NCI-H187 (cell line): ENCODE results near the gene KCNAB1.
"Not testable (repeated sequence)": the region's sequence is repeated elsewhere in the genome, so short reads cannot be mapped to it uniquely, and the experiment has no call there.

Experiments used
- DNase-seq, 2 experiments: peaks; one replicate each; lab custom pipeline; 2025; lab: John Stamatoyannopoulos, UW

KCNAB1 gene

DNA sequence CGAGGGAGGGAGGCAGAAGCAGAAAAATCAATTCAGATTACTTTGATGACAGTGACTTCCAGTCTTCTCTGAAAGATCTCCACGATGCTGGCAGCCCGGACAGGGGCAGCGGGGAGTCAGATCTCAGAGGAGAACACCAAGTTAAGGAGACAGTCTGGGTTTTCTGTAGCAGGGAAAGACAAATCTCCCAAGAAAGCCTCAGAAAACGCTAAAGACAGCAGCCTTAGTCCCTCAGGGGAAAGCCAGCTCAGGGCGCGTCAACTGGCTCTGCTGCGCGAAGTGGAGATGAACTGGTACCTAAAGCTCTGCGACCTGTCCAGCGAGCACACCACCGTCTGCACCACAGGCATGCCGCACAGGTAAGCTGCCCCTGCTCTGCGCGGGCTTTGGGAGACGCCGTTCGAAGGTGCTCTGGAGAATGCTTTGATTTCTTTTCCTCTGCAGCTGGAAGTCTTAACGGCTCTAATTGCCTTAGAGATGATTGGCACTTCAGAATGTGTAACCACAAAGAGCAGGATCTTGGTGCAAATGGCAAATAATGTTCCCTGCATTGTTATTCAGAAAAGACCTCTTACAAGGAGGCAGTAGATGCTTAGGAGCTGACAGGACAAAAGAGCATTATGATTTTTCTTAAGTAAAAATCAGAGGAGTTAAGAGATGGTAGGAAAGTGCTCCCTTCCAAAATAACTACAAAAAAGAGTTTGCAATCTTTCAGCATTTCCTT, at the start of gene KCNAB1:
Gene KCNAB1, plus strand, starts transcription at position 51 of the 724 bp plus-strand sequence.
- DNase-seq: no peak

DNA sequence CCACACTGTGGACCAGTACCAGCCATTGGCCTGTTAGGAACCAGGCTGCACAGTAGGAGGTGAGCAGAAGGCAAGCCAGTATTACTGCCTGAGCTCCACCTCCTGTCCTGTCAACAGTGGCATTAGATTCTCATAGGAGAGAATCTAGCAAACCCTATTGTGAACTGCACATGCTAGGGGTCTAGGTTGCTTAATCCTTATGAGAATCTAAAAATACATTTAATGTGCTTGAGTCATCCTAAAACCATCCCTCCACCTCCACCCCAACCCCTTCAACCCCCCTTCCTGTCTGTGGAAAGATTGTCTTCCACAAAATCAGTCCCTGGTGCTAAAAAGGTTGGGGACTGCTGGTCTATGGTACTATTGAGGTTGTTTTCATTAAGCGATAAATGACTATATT, 49.3 kb upstream of the KCNAB1 start:
- DNase-seq: no peak

DNA sequence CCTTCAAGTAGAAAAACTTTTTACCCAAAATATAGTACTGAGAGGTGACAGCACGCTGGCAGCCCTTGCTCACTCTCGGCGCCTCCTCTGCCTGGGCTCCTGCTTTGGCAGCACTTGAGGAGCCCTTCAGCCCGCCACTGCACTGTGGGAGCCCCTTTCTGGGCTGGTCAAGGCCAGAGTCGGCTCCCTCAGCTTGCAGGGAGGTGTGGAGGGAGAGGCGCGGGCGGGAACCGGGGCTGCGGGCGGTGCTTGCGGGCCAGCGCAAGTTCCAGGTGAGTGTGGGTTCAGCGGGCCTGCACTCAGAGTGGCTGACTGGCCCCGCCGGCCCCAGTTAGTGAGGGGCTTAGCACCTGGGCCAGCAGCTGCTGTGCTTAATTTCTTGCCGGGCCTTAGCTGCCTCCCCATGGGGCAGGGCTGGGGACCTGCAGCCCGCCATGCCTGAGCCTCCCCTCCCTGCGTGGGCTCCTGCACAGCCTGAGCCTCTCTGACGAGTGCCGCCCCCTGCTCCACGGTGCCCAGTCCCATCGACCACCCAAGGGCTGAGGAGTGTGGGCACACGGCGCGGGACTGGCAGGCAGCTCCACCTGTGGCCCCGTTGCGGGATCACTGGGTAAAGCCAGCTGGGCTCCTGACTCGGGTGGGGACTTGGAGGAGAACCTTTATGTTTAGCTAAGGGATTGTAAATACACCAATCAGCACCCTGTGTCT, 47.3 kb upstream of the KCNAB1 start:
- DNase-seq: not testable (repeated sequence)

DNA sequence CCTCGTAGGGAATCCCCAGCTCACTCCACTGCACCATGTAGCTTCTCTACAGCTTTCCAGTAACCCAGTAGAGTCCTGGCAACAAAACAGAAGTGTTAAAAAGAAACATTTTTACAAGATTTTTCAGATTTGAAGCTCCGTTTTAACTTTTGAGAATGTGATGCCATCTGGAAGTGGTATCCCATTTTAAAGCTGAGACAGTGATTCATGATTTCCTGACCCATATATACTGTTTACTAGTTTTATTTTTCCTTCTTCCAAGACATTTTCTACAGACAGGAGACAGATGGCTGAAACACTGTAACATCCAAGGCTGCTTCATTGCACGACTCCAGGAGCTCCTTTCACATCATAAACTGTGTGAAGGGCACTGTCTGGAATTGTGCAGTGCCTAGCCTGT, 30.3 kb upstream of the KCNAB1 start:
- no peak for DNase-seq

DNA sequence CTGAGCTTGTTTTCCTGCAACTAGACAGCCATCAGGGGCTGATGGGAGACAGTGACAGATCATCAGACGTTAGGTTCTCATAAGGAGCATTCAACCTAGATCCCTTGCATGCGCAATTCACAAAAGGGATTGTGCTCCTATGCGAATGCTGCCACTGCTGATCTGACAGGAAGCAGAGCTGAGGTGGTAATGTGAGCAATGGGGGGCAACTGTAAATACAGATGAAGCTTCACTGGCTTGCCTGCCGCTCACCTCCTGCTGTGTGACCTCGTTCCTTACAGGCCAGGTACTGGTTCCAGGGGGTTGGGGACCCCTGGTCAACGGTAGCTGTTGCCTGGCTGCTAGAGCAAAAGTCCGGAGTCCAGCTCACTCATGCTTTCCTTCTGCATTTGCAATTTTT, 26.4 kb upstream of the KCNAB1 start:
- no peak for DNase-seq

DNA sequence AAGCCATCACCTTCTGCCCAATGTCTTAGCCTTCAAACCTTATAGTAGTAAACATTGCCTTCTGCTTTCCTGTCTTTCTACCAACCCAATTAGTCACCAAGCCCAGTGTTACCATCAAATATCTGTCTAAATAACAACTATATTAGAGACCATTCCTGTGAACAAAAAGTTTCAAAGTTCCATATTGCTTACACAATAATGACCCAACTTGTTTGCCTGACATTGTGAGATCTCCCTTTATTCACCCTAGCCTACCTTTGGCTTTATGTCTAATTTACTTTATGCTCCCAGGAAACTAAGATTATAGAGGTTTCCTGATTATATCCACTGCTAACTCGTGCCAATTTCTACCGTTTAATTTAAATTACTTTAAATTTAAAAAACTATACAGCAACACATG, 26.0 kb upstream of the KCNAB1 start:
- no peak for DNase-seq

DNA sequence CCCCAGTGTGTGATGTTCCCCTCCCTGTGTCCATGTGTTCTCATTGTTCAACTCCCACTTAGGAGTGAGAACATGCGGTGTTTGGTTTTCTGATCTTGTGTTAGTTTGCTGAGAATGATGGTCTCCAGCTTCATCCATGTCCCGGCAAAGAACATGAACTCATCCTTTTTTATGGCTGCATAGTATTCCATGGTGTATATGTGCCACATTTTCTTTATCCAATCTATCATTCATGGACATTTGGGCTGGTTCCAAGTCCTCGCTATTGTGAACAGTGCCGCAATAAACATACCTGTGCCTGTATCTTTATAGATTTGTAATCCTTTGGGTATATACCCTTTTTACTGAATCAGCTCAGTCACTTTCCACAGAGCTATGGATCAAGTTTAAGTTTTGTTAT, 24.7 kb upstream of the KCNAB1 start:
- DNase-seq: not testable (repeated sequence)

DNA sequence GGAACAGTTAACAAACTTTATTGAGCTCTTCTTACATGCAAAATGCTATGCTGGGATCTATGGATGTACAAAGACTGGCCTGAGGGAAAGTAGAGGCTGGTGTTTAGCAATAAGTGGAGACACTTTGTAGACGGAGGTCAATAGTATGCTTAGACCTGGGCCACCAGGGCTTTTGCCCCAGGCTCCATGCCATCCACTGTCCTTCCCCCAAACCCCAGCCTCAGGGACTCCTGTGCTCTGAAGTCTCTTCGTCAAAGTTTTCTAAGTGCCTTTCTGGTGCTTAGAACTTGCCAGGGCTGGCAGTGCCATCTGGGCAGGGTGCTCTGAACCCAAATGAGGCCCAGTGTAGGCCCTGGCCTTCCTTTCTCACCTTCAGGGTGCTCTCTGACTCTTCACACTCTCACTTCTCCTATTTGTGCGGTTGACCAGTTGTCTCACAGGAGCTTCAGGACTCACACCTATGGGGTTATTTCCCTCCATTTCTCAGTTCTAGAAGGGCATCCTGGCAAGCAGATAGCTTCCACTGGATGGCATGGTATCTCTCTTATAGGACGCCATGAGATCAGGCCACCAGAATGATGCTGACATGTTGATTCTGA, 21.8 kb upstream of the KCNAB1 start:
- DNase-seq: no peak

DNA sequence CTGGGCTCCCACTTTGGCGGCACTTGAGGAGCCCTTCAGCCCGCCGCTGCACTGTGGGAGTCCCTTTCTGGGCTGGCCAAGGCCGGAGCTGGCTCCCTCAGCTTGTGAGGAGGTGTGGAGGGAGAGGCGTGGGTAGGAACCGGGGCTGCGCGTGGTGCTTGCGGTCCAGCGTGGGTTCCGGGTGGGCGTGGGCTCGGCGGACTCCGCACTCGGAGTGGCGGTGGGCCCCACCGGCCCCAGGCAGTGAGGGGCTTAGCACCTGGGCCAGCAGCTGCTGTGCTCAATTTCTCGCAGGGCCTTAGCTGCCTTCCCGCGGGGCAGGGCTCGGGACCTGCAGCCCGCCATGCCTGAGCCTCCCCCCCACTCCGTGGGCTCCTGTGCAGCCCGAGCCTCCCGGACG, 21.0 kb upstream of the KCNAB1 start:
- DNase-seq: not testable (repeated sequence)

DNA sequence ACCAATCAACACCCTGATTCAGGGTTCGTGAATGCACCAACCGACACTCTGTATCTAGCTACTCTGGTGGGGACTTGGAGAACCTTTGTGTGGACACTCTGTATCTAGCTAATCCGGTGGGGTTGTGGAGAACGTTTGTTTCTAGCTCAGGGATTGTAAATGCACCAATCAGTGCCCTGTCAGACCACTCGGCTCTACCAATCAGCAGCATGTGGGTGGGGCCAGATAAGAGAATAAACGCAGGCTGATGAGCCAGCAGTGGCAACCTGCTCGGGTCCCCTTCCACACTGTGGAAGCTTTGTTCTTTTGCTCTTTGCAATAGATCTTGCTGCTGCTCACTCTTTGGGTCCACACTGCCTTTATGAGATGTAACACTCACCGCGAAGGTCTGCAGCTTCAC, 20.4 kb upstream of the KCNAB1 start:
- not testable (repeated sequence) for DNase-seq

DNA sequence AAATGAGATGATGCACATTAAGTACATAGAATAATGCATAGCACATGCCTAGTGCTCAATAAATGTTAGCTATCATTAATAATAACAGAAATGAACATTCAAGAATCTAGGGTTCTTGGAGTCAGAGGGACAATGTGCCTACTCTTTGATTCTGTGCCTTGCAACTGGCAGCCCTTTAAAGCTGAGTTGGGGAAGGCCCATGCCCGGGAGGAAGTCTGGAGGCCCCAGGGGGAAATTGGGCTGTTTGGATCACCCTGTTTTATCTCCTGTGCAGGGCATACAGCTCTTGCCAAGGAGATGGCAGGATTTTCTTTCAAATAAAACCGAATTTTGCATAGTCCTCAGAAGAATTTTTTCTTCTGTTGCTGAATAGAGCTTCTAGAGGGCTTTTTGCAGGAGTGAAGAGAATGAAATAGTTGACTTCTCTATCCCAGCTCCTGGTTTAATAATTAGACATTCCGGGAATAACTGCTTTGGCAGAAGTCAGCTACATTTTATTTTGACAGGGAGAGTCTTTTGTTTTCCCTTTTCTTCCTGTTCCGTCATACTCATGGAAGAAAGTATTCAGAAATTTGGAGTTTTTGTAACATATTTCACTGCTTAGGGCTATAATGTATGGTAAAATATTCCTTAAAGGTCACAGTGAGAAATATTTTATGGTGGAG, 18.0 kb upstream of the KCNAB1 start:
- no peak for DNase-seq

DNA sequence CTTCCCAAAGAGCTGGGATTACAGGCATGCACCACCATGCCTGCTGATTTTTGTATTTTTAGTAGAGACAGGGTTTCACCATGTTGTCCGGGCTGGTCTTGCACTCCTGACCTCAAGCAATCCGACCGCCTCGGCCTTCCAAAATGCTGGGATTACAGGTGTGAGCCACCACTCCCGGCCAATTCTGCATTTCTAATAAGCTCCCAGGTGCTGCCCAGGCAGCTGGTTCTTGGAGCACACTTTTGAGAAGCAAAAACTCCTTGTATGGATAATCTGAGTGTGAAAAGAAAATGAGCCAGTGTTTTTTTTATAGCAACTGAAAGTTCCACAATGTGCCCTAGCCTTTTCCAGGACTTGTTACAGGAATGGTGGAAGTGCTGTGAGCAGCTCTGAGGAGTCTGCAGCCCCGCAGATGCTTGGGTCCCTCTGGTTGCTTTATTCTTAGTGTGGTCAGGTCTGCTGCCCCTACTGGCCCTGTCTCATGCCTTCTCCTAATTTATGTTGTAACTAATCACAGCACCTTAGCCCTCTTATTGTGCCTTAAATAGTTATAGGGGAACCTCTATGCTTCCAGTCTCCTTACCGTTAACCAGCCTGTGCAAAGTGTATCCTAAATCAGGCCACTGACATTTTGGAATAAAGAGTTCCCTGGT, 13.5 kb upstream of the KCNAB1 start:
- DNase-seq: no peak

DNA sequence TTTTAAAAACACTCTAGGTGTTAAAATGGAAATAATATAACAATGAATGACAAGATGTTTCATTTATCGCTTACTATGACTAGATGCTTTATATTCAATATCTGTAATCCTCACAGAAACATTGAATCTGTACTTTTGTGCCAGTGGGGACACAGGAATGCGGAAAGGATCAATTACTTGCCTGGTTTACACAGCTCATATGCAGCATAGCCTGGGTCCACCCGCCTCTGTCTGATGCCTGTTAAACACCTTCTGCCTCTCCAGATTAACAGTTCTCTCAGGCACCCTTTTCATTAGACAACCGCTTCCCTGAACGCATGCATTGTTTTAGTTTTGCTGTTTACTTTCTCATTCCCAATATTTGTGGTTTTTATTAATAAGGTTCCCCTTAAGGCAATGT, 12.9 kb upstream of the KCNAB1 start:
- no peak for DNase-seq

DNA sequence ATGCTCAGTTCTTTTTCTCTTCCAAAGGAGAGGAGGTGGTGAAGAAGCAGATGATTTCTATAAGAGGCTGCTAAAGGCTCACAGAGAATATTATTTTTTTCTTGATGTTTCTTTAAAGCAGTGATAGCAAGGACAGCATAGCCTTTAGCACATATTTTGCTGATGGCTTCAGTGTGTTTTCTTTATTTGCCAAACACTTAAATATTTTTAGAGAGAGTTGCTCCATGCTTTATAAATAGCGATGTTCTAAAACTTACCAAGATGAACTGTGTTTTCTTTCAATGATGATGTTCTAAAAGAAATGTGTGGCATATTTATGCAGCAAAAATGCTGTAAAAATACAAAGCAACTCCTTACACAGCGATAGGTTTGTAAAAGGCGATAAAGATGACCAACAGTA, 11.8 kb upstream of the KCNAB1 start:
- no peak for DNase-seq

DNA sequence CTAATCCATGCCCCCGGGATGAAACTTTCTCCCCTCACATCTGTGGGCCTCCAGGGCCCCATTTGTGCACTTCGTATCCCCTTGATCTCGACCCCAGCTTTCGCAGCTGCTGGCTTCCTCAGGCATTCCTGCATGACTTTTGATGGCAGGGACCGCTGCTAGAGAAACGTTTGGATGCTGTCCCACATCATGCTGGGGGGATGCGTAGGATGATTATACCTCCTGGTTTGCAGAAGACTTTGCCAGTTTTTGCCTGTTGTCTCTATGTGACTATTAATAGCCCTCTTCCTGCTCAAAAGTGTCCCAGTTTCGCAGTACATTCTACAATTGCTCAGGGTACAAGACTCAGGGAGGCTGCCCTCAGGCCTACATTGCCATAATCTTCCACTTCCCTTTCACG, 10.4 kb upstream of the KCNAB1 start:
- DNase-seq: no peak

DNA sequence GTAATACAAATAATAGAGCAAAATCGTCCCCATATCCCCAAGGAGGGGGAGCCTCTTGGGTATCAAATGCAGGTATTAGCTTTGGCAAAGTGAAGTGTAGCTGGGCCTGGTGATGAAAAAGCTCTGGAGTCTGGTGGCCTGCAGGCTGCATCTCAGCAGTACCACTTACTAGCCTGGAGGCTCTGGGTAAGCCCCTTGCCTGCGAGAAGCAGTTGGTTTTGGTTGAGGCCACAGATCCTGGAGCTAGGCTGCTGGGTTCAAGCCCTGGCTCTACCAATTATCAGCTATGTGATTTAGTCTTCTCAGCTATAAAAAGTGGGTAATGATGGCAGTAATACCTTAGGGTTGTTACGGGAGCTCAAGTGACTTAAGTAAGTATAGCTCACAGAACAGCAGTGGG, 6.1 kb downstream of the KCNAB1 start:
- DNase-seq: no peak

DNA sequence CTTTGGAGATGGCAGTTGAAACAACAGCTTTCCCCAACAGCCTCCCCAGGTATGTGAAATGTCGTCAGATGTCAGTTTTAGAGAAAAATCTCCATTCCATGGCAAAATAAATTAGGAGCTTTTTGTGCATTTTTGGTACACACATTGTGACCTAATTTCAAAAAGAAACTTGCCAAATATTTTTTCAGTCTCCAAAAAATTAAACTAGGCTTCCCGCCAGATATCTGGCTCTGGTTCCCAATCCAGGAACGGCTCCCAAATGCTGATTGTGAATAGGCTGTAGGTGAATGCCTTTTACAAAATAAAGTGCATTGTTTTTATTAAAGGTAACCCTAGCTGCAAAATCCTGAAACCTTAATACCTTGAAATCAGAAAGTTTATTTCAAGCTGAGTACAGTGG, 10.9 kb downstream of the KCNAB1 start:
- no peak for DNase-seq

DNA sequence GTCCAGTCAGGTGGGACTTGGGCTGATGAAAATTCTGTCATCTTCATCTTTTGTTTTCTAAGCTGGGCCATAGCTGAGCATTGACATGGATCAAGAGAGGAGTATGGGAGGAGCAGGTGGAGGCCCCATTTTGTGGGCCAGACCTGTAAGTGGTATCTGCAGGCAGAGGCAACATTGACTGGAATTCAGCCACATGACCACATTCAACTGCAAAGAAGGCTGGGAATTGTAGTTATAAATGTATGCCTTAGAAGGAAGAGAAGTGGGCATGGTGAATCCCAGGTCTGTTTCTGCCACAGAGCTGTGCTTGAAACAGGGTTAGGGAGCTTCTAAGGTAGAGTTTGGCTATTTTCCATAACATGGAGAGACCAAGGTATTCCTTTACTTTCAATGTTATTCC, 11.4 kb downstream of the KCNAB1 start:
- DNase-seq: no peak

DNA sequence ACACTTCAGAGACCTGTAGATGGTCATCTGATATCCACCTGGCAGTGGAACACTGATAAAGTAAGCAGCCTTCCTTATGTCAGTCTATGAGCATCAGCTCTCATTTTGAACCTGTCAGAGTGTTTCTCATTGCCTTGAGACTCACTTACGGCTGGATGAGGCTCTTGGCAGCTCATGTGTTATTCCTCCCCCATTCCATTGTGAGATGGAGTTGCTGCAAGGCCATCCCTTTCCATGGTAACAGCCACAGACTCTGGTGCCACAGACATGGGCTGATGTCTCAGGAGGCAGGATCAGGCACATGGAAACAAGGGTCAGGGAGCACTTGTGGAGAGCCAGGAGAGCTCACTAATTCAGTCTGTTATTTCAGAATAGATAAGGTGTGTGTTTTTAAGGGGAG, 11.9 kb downstream of the KCNAB1 start:
- no peak for DNase-seq

DNA sequence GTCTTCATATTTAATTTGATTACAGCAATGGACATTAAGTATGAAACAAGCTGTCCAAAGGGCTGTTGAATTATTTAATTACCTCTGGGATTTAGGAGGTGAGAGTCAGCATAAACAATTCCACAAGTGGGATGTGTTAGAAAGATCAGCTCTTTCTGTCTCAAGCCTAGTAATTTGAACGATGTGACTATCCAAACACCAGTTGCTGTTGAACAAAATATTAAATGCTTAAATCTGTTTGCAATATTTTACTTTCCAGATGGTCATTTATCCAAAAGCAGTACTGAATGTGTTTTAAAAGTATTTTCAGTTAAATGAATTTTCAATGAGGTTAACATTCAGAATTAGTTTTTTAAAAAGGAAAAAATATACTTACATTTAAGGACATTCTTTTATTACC, 12.7 kb downstream of the KCNAB1 start:
- no peak for DNase-seq

DNA sequence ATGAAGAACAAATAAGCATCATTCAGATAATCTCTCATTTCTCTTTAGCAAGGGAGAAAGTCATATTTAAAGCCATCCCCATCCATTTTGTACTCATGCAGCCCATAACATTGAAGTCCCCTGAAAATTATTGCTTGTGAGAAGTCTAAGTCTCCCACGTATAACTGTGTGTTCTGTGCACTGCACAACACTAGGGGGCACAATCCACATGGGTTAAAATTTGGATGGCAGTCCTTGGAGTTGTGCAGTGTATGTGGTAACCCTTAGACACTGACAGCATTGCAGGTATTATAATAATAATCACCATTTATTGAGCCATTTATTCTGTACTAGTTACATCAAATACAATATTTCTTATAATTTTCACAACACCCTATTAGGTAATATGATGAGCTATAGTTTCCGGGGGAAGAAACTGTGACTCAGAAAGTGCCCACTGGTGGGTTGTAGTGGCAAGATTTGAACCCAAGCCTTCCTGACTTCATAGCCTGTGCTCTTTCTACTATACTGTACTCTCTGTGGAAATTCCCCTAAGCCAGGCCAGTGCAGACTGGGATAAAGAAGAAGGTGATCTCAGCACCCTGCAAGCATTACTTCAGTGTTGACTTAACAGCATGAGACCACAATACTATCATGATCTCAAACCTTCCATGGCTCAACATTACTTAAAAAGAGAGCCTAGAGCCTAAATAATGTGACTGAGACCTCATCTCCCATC, 15.7 kb downstream of the KCNAB1 start:
- DNase-seq: no peak

DNA sequence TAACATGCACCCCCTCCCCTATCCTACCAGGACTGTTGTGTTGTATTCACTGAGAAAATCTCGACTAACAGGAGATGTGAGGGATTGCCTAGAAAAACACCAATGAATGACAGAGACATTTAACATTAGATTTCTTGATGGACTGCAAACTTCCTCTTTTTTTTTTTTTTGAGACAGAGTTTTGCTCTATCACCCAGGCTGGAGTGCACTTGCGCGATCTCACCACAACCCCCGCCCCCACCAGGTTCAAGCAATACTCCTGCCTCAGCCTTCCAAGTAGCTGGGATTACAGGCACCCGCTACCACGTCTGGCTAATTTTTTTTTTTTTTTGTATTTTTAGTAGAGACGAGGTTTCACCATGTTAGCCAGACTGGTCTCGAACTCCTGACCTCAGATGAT, 17.0 kb downstream of the KCNAB1 start:
- not testable (repeated sequence) for DNase-seq
